GM18507 (cell line): ENCODE results near the gene DPYD.

Source experiments
- DNase-seq: peaks from one replicate; pipeline ENCODE4 v3.0.0; 2011; ENCODE audit warnings: low read depth; ENCODE audit not compliant: insufficient read length; ENCODE audit errors: extremely low spot score
- FAIRE-seq: peaks from 2 replicates; lab custom pipeline; 2011; peaks lifted over from hg19 to GRCh38; lab: Jason Lieb, UNC

Gene DPYD

GRCh38 chr1:97423403-97423802, 497.4 kb downstream of the DPYD start:
- no peak for DNase-seq
- no peak for FAIRE-seq

GRCh38 chr1:97417661-97418060, 503.2 kb downstream of the DPYD start:
- FAIRE-seq (no peak), DNase-seq (no peak)

GRCh38 chr1:97414682-97415312, 506.0 kb downstream of the DPYD start:
- FAIRE-seq (no peak), DNase-seq (no peak)

GRCh38 chr1:97412737-97413136, 508.1 kb downstream of the DPYD start:
- FAIRE-seq (no peak), DNase-seq (no peak)

GRCh38 chr1:97412166-97412565, 508.7 kb downstream of the DPYD start:
- FAIRE-seq, result no peak
- DNase-seq, result no peak

- no peak for DNase-seq
- FAIRE-seq, result no peak
These were observed 524.4 kb downstream of the DPYD start for GRCh38 chr1:97396463-97396862.

GRCh38 chr1:97392701-97393100, 528.1 kb downstream of the DPYD start:
- FAIRE-seq (no peak), DNase-seq (no peak)

- FAIRE-seq (no peak), DNase-seq (no peak)
These were observed 535.1 kb downstream of the DPYD start for GRCh38 chr1:97385536-97386277.

GRCh38 chr1:97384294-97384968, 536.4 kb downstream of the DPYD start:
- no peak for FAIRE-seq
- DNase-seq, result no peak

GRCh38 chr1:97383797-97384196, 537.0 kb downstream of the DPYD start:
- FAIRE-seq (no peak), DNase-seq (no peak)

GRCh38 chr1:97382206-97382605, 538.6 kb downstream of the DPYD start:
- DNase-seq, result no peak
- no peak for FAIRE-seq

- DNase-seq (no peak), FAIRE-seq (no peak)
These were observed 541.3 kb downstream of the DPYD start for GRCh38 chr1:97379387-97380075.

- FAIRE-seq (no peak), DNase-seq (no peak)
These were observed 542.2 kb downstream of the DPYD start for GRCh38 chr1:97378596-97378995.

- DNase-seq (no peak), FAIRE-seq (no peak)
These were observed 543.3 kb downstream of the DPYD start for GRCh38 chr1:97377432-97378034.

GRCh38 chr1:97373000-97373399, 547.8 kb downstream of the DPYD start:
- FAIRE-seq (no peak), DNase-seq (no peak)

GRCh38 chr1:97372531-97372930, 548.3 kb downstream of the DPYD start:
- FAIRE-seq (no peak), DNase-seq (no peak)

- DNase-seq (no peak), FAIRE-seq (no peak)
These were observed 552.5 kb downstream of the DPYD start for GRCh38 chr1:97368296-97368695.

GRCh38 chr1:97366984-97367383, 553.9 kb downstream of the DPYD start:
- FAIRE-seq (no peak), DNase-seq (no peak)

GRCh38 chr1:97365026-97365425, 555.8 kb downstream of the DPYD start:
- DNase-seq (no peak), FAIRE-seq (no peak)

GRCh38 chr1:97364086-97364485, 556.7 kb downstream of the DPYD start:
- no peak for FAIRE-seq

More at GRCh38 chr1:97364086-97364485, 556.7 kb downstream of the DPYD start:
- no peak for DNase-seq
